Effector memory CD8-positive, alpha-beta T cell (primary cell): ENCODE measurements around the gene TIPIN.
"Not testable (repeated sequence)": the region's sequence is repeated elsewhere in the genome, so short reads cannot be mapped to it uniquely, and the experiment has no call there.

ENCODE experiments used
- ATAC-seq: fragments of 150-1000 bp; cut with Tn5 transposase; replicated peaks from 2 replicates; pipeline ENCODE4 v1.10.0; 2021; ENCODE audit warnings: mild to moderate bottlenecking, moderate library complexity
- DNase-seq, 3 experiments: peaks; one replicate each; pipeline ENCODE4 v3.0.0; 2021
- H3K27ac Mint-ChIP-seq, 2 donors: one replicate each; pipeline ENCODE4 v1.8.0; 2022; ENCODE audit warnings: mild to moderate bottlenecking in 2 of 2, mixed read lengths in 2 of 2, moderate library complexity in 2 of 2
- H3K27me3 Mint-ChIP-seq, 2 donors: one replicate each; pipeline ENCODE4 v1.8.0; 2022; ENCODE audit warnings: mixed read lengths in 2 of 2
- H3K36me3 Mint-ChIP-seq: one replicate; pipeline ENCODE4 v1.8.0; 2022; ENCODE audit warnings: mild to moderate bottlenecking, moderate library complexity, mixed read lengths; ENCODE audit not compliant: insufficient read depth
- H3K4me1 Mint-ChIP-seq, 2 donors: one replicate each; pipeline ENCODE4 v1.8.0; 2022; ENCODE audit warnings: low read depth in 2 of 2, mixed read lengths in 2 of 2
- H3K4me3 Mint-ChIP-seq, 2 donors: one replicate each; pipeline ENCODE4 v1.8.0; 2022; ENCODE audit warnings: mild to moderate bottlenecking in 2 of 2, mixed read lengths in 2 of 2, moderate library complexity in 2 of 2
- H3K9me3 Mint-ChIP-seq, 2 donors: one replicate each; pipeline ENCODE4 v1.8.0; 2022; ENCODE audit warnings: mixed read lengths in 2 of 2

TIPIN gene

GRCh38 chr15:66393037-66393436 lies 36.6 kb upstream of the TIPIN start:
- Mint-ChIP-seq H3K27ac (peak overlapping the region; percentile 78 to 93), H3K36me3 (peaks cover 15% of the 10 kb centered on the region), H3K4me1 (peaks cover 64 to 81% of the 10 kb centered on the region in 2 donors)
- H3K4me3 Mint-ChIP-seq, ATAC-seq, DNase-seq, H3K9me3 Mint-ChIP-seq, H3K27me3 Mint-ChIP-seq: not testable (repeated sequence)

GRCh38 chr15:66390678-66391077 lies 34.2 kb upstream of the TIPIN start:
- Mint-ChIP-seq H3K27me3 (no peaks in the 10 kb centered on the region), H3K4me1 (peaks cover 70 to 90% of the 10 kb centered on the region in 2 donors), H3K27ac (peak overlapping the region; percentile 78 to 94), H3K4me3 (peak overlapping the region; percentile 85), H3K36me3 (peaks cover 14% of the 10 kb centered on the region), H3K9me3 (no peaks in the 10 kb centered on the region)
- ATAC-seq: no peak
- no peak for DNase-seq

- Mint-ChIP-seq H3K36me3 (peaks cover 14% of the 10 kb centered on the region), H3K27ac (peak overlapping the region; percentile 92 to 94), H3K4me1 (peaks cover 67 to 85% of the 10 kb centered on the region in 2 donors), H3K9me3 (no peaks in the 10 kb centered on the region), H3K27me3 (no peaks in the 10 kb centered on the region), H3K4me3 (peak overlapping the region; percentile 85)
- ATAC-seq: no peak
- DNase-seq: no peak
Observed at GRCh38 chr15:66389859-66390381, 33.4 kb upstream of the TIPIN start.

GRCh38 chr15:66389098-66389858 lies 32.8 kb upstream of the TIPIN start:
- H3K27me3 Mint-ChIP-seq: no peaks in the 10 kb centered on the region
- ATAC-seq (no peak), DNase-seq (no peak)
- H3K27ac Mint-ChIP-seq: peak overlapping the region; percentile 92 to 94
- H3K9me3 Mint-ChIP-seq: no peaks in the 10 kb centered on the region
- H3K4me3 Mint-ChIP-seq: peak overlapping the region; percentile 85
- peaks cover 14% of the 10 kb centered on the region for H3K36me3 Mint-ChIP-seq
- peaks cover 64 to 80% of the 10 kb centered on the region in 2 donors for H3K4me1 Mint-ChIP-seq

GRCh38 chr15:66388576-66388975 lies 32.1 kb upstream of the TIPIN start:
- Mint-ChIP-seq H3K4me3 (peak overlapping the region; percentile 85), H3K27me3 (no peaks in the 10 kb centered on the region), H3K36me3 (peaks cover 14% of the 10 kb centered on the region), H3K4me1 (peaks cover 58 to 73% of the 10 kb centered on the region in 2 donors), H3K9me3 (no peaks in the 10 kb centered on the region), H3K27ac (peak overlapping the region; percentile 92 to 94)
- no peak for DNase-seq
- no peak for ATAC-seq

GRCh38 chr15:66388043-66388363 lies 31.5 kb upstream of the TIPIN start:
- no peak for ATAC-seq

GRCh38 chr15:66387163-66388042 lies 30.9 kb upstream of the TIPIN start:
- Mint-ChIP-seq H3K9me3 (no peaks in the 10 kb centered on the region), H3K4me1 (peaks cover 49 to 62% of the 10 kb centered on the region in 2 donors), H3K27ac (peak overlapping the region; percentile 92 to 94), H3K4me3 (peak overlapping the region; percentile 85), H3K27me3 (no peaks in the 10 kb centered on the region), H3K36me3 (peaks cover 10% of the 10 kb centered on the region)
- DNase-seq: peak; percentile 40 to 51 (median 49)
- ATAC-seq: peak; percentile 43

More at GRCh38 chr15:66388043-66388363, 31.5 kb upstream of the TIPIN start:
- Mint-ChIP-seq H3K27me3 (no peaks in the 10 kb centered on the region), H3K9me3 (no peaks in the 10 kb centered on the region), H3K27ac (peak overlapping the region; percentile 92 to 94), H3K4me3 (peak overlapping the region; percentile 85), H3K4me1 (peaks cover 53 to 68% of the 10 kb centered on the region in 2 donors), H3K36me3 (peaks cover 10% of the 10 kb centered on the region)
- no peak for DNase-seq

GRCh38 chr15:66386204-66387123 lies 30.0 kb upstream of the TIPIN start, which contains the start of gene MAP2K1:
Gene MAP2K1, plus strand, starts transcription at chr15:66386912. Its CDS starts 436 bp downstream, at chr15:66387348.
- no peaks in the 10 kb centered on the region for H3K9me3 Mint-ChIP-seq
- ATAC-seq (peak; percentile 85), DNase-seq (peak; percentile 98)
- no peaks in the 10 kb centered on the region for H3K27me3 Mint-ChIP-seq
- H3K4me3 Mint-ChIP-seq: peak within 1 kb of the TSS; percentile 85
- peak within 1 kb of the TSS; percentile 92 to 94 for H3K27ac Mint-ChIP-seq
- H3K4me1 Mint-ChIP-seq: peaks cover 43 to 54% of the 10 kb centered on the region in 2 donors
- peaks cover 10% of the 10 kb centered on the region for H3K36me3 Mint-ChIP-seq

- not testable (repeated sequence) for H3K4me3 Mint-ChIP-seq, H3K27ac Mint-ChIP-seq, H3K36me3 Mint-ChIP-seq, ATAC-seq, H3K27me3 Mint-ChIP-seq, DNase-seq, H3K9me3 Mint-ChIP-seq
- peaks cover 5 to 10% of the 10 kb centered on the region in 2 donors for H3K4me1 Mint-ChIP-seq
Observed at GRCh38 chr15:66381376-66381775, 24.9 kb upstream of the TIPIN start.

GRCh38 chr15:66378814-66379430 lies 22.4 kb upstream of the TIPIN start:
- H3K4me3 Mint-ChIP-seq: no peak overlapping the region
- no peaks in the 10 kb centered on the region for H3K9me3 Mint-ChIP-seq
- H3K27ac Mint-ChIP-seq: no peak overlapping the region
- H3K36me3 Mint-ChIP-seq: peaks cover 7% of the 10 kb centered on the region
- no peak for DNase-seq
- ATAC-seq: no peak
- no peaks in the 10 kb centered on the region for H3K4me1 Mint-ChIP-seq
- no peaks in the 10 kb centered on the region for H3K27me3 Mint-ChIP-seq

- Mint-ChIP-seq H3K4me3 (no peak overlapping the region), H3K4me1 (peaks cover 10 to 16% of the 10 kb centered on the region in 2 donors), H3K27me3 (no peaks in the 10 kb centered on the region), H3K27ac (no peak overlapping the region), H3K9me3 (no peaks in the 10 kb centered on the region), H3K36me3 (peaks cover 3% of the 10 kb centered on the region)
- ATAC-seq (no peak), DNase-seq (no peak)
Observed at GRCh38 chr15:66374179-66374578, 17.7 kb upstream of the TIPIN start.
